Endothelial cell of umbilical vein (primary cell): ENCODE measurements around the gene TBC1D26. TPM values are rescaled to one million over a fixed set of nuclear protein-coding genes. Genes with fewer than 3 reads are reported as not detected.
"Not testable (repeated sequence)": the region's sequence is repeated elsewhere in the genome, so short reads cannot be mapped to it uniquely, and the experiment has no call there.

Experiments used
- BruUV-seq: library from RNA; stranded (reverse); fragments of 400-500 nt; replicated peaks from 2 replicates; lab custom pipeline; 2021; lab: Mats Ljungman, UMichigan
- CTCF ChIA-PET: fragments of 300-600, 350-600 bp; sonication (Branson Sonifier 250); formaldehyde crosslinking; loops from one replicate; lab custom pipeline; 2021; ENCODE audit warnings: antibody characterized with exemption, inconsistent platforms; lab: Charles Lee
- POLR2A ChIA-PET: fragments of 300-600, 350-600 bp; sonication (Branson Sonifier 250); formaldehyde crosslinking; loops from one replicate; lab custom pipeline; 2021; ENCODE audit warnings: antibody characterized with exemption, inconsistent platforms; lab: Charles Lee
- DNase-seq: peaks from one replicate; pipeline ENCODE4 v3.0.0-alpha.2; 2011; ENCODE audit warnings: low read depth, low spot score
- FAIRE-seq: peaks from 2 replicates; lab custom pipeline; 2011; peaks lifted over from hg19 to GRCh38; lab: Jason Lieb, UNC
- H2AFZ ChIP-seq: 2 replicates; pipeline ENCODE4 v1.6.0; 2012; ENCODE audit warnings: low read depth, low read length, control low read depth, inconsistent platforms
- H3K27ac ChIP-seq: 2 replicates; pipeline ENCODE4 v1.5.1; 2011; ENCODE audit warnings: low read depth, mild to moderate bottlenecking, control low read depth, low read length, moderate library complexity; ENCODE audit not compliant: insufficient read depth
- H3K27me3 ChIP-seq, 2 experiments: 2 replicates each; pipeline versions ENCODE4 v1.6.0 to v1.6.1; 2011; ENCODE audit warnings: low read length in 2 of 2, mixed read lengths in 1 of 2; ENCODE audit not compliant: control insufficient read depth in 2 of 2, insufficient read depth in 2 of 2
- H3K36me3 ChIP-seq, 2 experiments: 2 replicates in 1 of 2; 3 replicates in 1 of 2; pipeline ENCODE4 v1.5.1; 2011; ENCODE audit warnings: low read length in 2 of 2, mild to moderate bottlenecking in 1 of 2, moderate library complexity in 1 of 2; ENCODE audit not compliant: control insufficient read depth in 2 of 2, insufficient read depth in 2 of 2; ENCODE audit errors: extremely low read depth in 1 of 2
- H3K4me1 ChIP-seq: 3 replicates; pipeline ENCODE4 v1.5.1; 2011; ENCODE audit warnings: mild to moderate bottlenecking, low read length; ENCODE audit not compliant: control insufficient read depth, insufficient read depth; ENCODE audit errors: extremely low read depth
- H3K4me2 ChIP-seq: 2 replicates; pipeline ENCODE4 v1.6.1; 2011; ENCODE audit warnings: low read length, control low read depth, mixed read lengths; ENCODE audit not compliant: insufficient read depth
- H3K4me3 ChIP-seq, 3 experiments: fragments of 200-600 bp in 1 of 3; sonication (generic), shearing (Covaris generic) in 1 of 3; replicated peaks in 1 of 3; 2 replicates each; pipeline ENCODE4 v1.5.1; 2011 to 2016; ENCODE audit warnings: control low read depth in 3 of 3, low read length in 3 of 3, mild to moderate bottlenecking in 2 of 3, inconsistent platforms in 1 of 3, low read depth in 1 of 3, moderate library complexity in 1 of 3; ENCODE audit not compliant: insufficient read depth in 1 of 3
- H3K79me2 ChIP-seq: 2 replicates; pipeline ENCODE4 v1.6.0; 2012; ENCODE audit warnings: low read length, inconsistent platforms; ENCODE audit not compliant: control insufficient read depth, insufficient read depth
- H3K9ac ChIP-seq: replicated peaks from 2 replicates; pipeline ENCODE3; 2011; ENCODE audit warnings: low read length, control low read depth; ENCODE audit not compliant: insufficient read depth; ENCODE audit errors: extremely low read depth
- H3K9me1 ChIP-seq: replicated peaks from 3 replicates; pipeline ENCODE4 v1.6.0; 2011; ENCODE audit warnings: mild to moderate bottlenecking, low read length; ENCODE audit not compliant: control insufficient read depth, insufficient read depth; ENCODE audit errors: extremely low read depth
- H3K9me3 ChIP-seq: replicated peaks from 2 replicates; pipeline ENCODE4 v1.5.1; 2012; ENCODE audit warnings: low read length, inconsistent platforms; ENCODE audit not compliant: control insufficient read depth, insufficient read depth
- H4K20me1 ChIP-seq: replicated peaks from 2 replicates; pipeline ENCODE3; 2011; ENCODE audit warnings: mild to moderate bottlenecking, low read length; ENCODE audit not compliant: control insufficient read depth, insufficient read depth; ENCODE audit errors: extremely low read depth
- EZH2 ChIP-seq: IDR thresholded peaks from 2 replicates; pipeline ENCODE4 v1.6.1; 2012; ENCODE audit warnings: borderline replicate concordance, low read depth, mild to moderate bottlenecking, moderate library complexity, low read length, inconsistent platforms; ENCODE audit not compliant: severe bottlenecking
- FOS ChIP-seq: IDR thresholded peaks from 2 replicates; pipeline ENCODE4 v1.6.1; 2011; ENCODE audit warnings: mild to moderate bottlenecking, low read length, moderate library complexity, borderline replicate concordance; ENCODE audit not compliant: insufficient read depth
- GATA2 ChIP-seq: IDR thresholded peaks from 2 replicates; pipeline ENCODE4 v1.7.0; 2011; ENCODE audit warnings: low read depth, mild to moderate bottlenecking, moderate library complexity, mixed read lengths, low read length; ENCODE audit not compliant: insufficient read length, insufficient read depth
- JUN ChIP-seq: IDR thresholded peaks from 2 replicates; pipeline ENCODE4 v1.6.1; 2011; ENCODE audit warnings: borderline replicate concordance, low read depth; ENCODE audit not compliant: insufficient read length, insufficient read depth
- MYC ChIP-seq: IDR thresholded peaks from one replicate; pipeline ENCODE4 v1.6.1; 2011; ENCODE audit warnings: mild to moderate bottlenecking, low read depth, low read length
- POLR2A ChIP-seq: IDR thresholded peaks from 2 replicates; pipeline ENCODE4 v1.6.1; 2012; ENCODE audit warnings: low read depth, mild to moderate bottlenecking, control low read depth, low read length
- POLR2AphosphoS5 ChIP-seq: IDR thresholded peaks from 2 replicates; pipeline ENCODE4 v1.6.1; 2012; ENCODE audit warnings: low read depth, mild to moderate bottlenecking, control low read depth, low read length, moderate library complexity; ENCODE audit not compliant: insufficient read depth
- dilution Hi-C: fragments of 300-500 bp; cut with MboI; formaldehyde crosslinking; loops from one replicate; pipeline ENCODE4 v1.15.0; 2019; ENCODE audit warnings: low sequenced_read_pairs; ENCODE audit not compliant: extremely low pct_ligation_motif_present
- intact Hi-C: fragments of 100-400 bp; cut with micrococcal nuclease; formaldehyde crosslinking; loops from one replicate; pipeline ENCODE4 v1.10.0; 2022
- polyA plus RNA-seq, 4 experiments: library from polyadenylated mRNA; depleted of rRNA in 3 of 4; stranded (reverse) in 3 of 4; unstranded in 1 of 4; fragments of >200 nt; gene quantifications; 2 replicates each; pipeline versions ENCODE4 v1.2.1 to v1.2.3, GENCODE V29; 2011 to 2012; ENCODE audit warnings: missing spikeins in 1 of 4
- total RNA-seq: library from RNA; stranded (reverse); gene quantifications from 2 replicates; pipeline ENCODE4 v1.2.3, GENCODE V29; 2021
- TF ChIP-seq, protein P1 (sequence below): IDR thresholded peaks from 2 replicates; pipeline ENCODE4 v1.6.1; 2011; ENCODE audit not compliant: insufficient read depth, insufficient read length
- TF ChIP-seq, protein P2 (sequence below), 2 donors: IDR thresholded peaks; 1 replicate in 1 of 2; 2 replicates in 1 of 2; pipeline ENCODE4 v1.5.1; 2011; ENCODE audit warnings: low read length in 2 of 2, mild to moderate bottlenecking in 2 of 2, moderate library complexity in 2 of 2, control low read depth in 1 of 2, inconsistent platforms in 1 of 2, low read depth in 1 of 2; ENCODE audit not compliant: insufficient read depth in 1 of 2; ENCODE audit errors: extremely low read depth in 1 of 2

TBC1D26 gene
- total and polyA plus RNA-seq, 2 donors (not counting 3 experiments of a cell fraction or from before 2014, with no cell fraction given) = not detected

GRCh38 chr17:15783461-15783860, 51.4 kb downstream of the TBC1D26 start:
- no peaks in the 10 kb centered on the region for H3K79me2 ChIP-seq
- H4K20me1 ChIP-seq = no peaks in the 10 kb centered on the region
- no peaks in the 10 kb centered on the region for H3K36me3 ChIP-seq
- dilution Hi-C loops = no loop called here
- no peak overlapping the region for H3K4me3 ChIP-seq
- H3K27ac ChIP-seq = no peak overlapping the region
- no peaks in the 10 kb centered on the region for H3K4me1 ChIP-seq
- intact Hi-C loops = no loop called here
- no TSS peak for BruUV-seq
- no peaks in the 10 kb centered on the region for H3K9me1 ChIP-seq
- no peak overlapping the region for H3K4me2 ChIP-seq
- FAIRE-seq = peak; percentile 67
- H3K27me3 ChIP-seq = no peaks in the 10 kb centered on the region
- TF ChIP-seq GATA2 (no peak), POLR2AphosphoS5 (no peak), FOS (no peak), JUN (no peak), EZH2 (no peak), MYC (no peak), POLR2A (no peak)
- TF ChIP-seq, protein P1, sequence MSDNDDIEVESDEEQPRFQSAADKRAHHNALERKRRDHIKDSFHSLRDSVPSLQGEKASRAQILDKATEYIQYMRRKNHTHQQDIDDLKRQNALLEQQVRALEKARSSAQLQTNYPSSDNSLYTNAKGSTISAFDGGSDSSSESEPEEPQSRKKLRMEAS = no peak
- TF ChIP-seq, protein P2, sequence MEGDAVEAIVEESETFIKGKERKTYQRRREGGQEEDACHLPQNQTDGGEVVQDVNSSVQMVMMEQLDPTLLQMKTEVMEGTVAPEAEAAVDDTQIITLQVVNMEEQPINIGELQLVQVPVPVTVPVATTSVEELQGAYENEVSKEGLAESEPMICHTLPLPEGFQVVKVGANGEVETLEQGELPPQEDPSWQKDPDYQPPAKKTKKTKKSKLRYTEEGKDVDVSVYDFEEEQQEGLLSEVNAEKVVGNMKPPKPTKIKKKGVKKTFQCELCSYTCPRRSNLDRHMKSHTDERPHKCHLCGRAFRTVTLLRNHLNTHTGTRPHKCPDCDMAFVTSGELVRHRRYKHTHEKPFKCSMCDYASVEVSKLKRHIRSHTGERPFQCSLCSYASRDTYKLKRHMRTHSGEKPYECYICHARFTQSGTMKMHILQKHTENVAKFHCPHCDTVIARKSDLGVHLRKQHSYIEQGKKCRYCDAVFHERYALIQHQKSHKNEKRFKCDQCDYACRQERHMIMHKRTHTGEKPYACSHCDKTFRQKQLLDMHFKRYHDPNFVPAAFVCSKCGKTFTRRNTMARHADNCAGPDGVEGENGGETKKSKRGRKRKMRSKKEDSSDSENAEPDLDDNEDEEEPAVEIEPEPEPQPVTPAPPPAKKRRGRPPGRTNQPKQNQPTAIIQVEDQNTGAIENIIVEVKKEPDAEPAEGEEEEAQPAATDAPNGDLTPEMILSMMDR (IDR thresholded peaks at IDR 0.05; ENCODE audit: extremely low read depth in 1 of 2, insufficient read depth in 1 of 2, low read depth in 1 of 2, low read length in 2 of 2) = no peak
- ChIA-PET POLR2A (no interaction called here), CTCF (no interaction called here)
- no peak overlapping the region for H2AFZ ChIP-seq
- H3K9ac ChIP-seq = no peak overlapping the region
- no peaks in the 10 kb centered on the region for H3K9me3 ChIP-seq
- no peak for DNase-seq

GRCh38 chr17:15784351-15784750, 52.3 kb downstream of the TBC1D26 start:
- H3K27ac ChIP-seq, intact Hi-C loops, H3K4me2 ChIP-seq, H3K4me3 ChIP-seq, H3K36me3 ChIP-seq, BruUV-seq, DNase-seq, H3K9me3 ChIP-seq, H3K4me1 ChIP-seq, H4K20me1 ChIP-seq, H3K27me3 ChIP-seq, dilution Hi-C loops, POLR2A ChIA-PET, H2AFZ ChIP-seq, H3K9ac ChIP-seq, H3K79me2 ChIP-seq, H3K9me1 ChIP-seq, CTCF ChIA-PET: not testable (repeated sequence)
- FAIRE-seq = peak; percentile 37

DNA sequence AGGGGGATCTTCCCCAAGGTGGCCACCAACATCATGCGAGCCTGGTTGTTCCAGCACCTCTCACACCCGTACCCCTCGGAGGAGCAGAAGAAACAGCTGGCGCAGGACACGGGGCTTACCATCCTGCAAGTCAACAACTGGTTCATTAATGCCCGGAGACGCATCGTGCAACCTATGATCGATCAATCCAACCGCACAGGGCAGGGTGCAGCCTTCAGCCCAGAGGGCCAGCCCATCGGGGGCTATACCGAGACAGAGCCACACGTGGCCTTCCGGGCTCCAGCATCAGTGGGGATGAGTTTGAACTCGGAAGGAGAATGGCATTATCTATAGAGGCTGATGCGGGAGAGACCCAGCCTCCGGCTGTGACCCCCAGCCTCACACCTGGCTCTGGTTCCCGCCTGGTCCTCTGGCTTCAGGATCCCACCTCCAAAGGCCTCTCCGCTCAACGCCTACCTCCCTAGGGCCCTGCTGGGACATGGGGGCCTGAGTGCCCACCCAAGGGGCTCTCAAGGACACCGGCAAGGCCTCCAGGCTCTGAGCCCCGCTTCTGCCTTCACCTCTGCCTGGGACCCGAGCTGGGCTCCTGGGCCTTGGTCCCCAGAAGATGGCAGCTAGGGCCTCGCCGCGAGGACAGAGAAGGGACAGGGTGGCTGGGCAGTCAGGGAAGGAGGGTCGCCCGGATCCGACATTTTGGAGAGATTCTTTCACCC, 55.4 kb downstream of the TBC1D26 start:
- H3K9me1 ChIP-seq, CTCF ChIA-PET, POLR2A ChIA-PET, FAIRE-seq, H3K36me3 ChIP-seq, H3K4me2 ChIP-seq, H3K27ac ChIP-seq, H4K20me1 ChIP-seq, H3K79me2 ChIP-seq, H2AFZ ChIP-seq, H3K27me3 ChIP-seq, intact Hi-C loops, dilution Hi-C loops, H3K9ac ChIP-seq, H3K4me3 ChIP-seq, DNase-seq, H3K4me1 ChIP-seq, H3K9me3 ChIP-seq: not testable (repeated sequence)
- TSS peak; percentile 30 for BruUV-seq
